Measurements from ENCODE around the gene NF1. TPM values are rescaled to one million over a fixed set of nuclear protein-coding genes. Genes with fewer than 3 reads are reported as not detected.
A peak's percentile ranks its signal among the peaks of the same experiment; 100 is the strongest.

NF1 gene
- total and polyA plus RNA-seq, 2 of the 13 experiments (the other 11 are each of a cell fraction or from before 2014, with no cell fraction given): 21.5 to 26.5 TPM

DNA sequence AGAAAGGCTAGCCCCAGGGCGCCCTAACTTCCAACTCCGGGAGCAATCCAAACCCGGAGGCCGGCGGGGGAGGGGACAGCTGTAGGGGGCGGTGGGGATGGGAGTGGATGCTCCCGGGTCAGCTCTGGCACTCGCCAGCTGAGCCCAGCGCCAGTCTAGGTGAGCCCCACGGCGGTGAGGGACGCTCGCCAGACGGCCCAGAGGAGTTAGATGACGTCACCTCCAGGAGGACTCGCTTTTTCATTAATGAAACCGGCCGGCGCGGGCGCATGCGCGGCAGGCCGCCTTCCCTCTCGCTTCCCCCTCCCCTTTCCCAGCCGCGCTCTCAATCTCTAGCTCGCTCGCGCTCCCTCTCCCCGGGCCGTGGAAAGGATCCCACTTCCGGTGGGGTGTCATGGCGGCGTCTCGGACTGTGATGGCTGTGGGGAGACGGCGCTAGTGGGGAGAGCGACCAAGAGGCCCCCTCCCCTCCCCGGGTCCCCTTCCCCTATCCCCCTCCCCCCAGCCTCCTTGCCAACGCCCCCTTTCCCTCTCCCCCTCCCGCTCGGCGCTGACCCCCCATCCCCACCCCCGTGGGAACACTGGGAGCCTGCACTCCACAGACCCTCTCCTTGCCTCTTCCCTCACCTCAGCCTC lies at the start of gene NF1 (continued):
- TF ChIP-seq NFE2 (CRISPR knock-in tag; IDR thresholded peaks at IDR 0.05): no peak
- no peak; the same call in 1 of the 2 replicates for TF ChIP-seq ZNF788 (CRISPR knock-in tag; IDR thresholded peaks at IDR 0.05; ENCODE audit: borderline replicate concordance)
- TF ChIP-seq RBM39 (IDR thresholded peaks at IDR 0.05; ENCODE audit: low read depth, low read length, poor library complexity, severe bottlenecking): peak; percentile 19
- TF ChIP-seq, protein P1, sequence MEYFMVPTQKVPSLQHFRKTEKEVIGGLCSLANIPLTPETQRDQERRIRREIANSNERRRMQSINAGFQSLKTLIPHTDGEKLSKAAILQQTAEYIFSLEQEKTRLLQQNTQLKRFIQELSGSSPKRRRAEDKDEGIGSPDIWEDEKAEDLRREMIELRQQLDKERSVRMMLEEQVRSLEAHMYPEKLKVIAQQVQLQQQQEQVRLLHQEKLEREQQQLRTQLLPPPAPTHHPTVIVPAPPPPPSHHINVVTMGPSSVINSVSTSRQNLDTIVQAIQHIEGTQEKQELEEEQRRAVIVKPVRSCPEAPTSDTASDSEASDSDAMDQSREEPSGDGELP (IDR thresholded peaks at IDR 0.05; ENCODE audit: borderline replicate concordance, low read depth): no peak; the same call in 1 of the 2 replicates
- peak; percentile 19; the same call in 1 of the 2 replicates for TF ChIP-seq SIN3A (IDR thresholded peaks at IDR 0.05; ENCODE audit: borderline replicate concordance, low read depth, low read length)
- TF ChIP-seq SOX5 (CRISPR knock-in tag; IDR thresholded peaks at IDR 0.05; ENCODE audit: borderline replicate concordance): peak; percentile 19; the same call in 1 of the 2 replicates
- no peak for TF ChIP-seq MXD1 (CRISPR knock-in tag; IDR thresholded peaks at IDR 0.05)
- peak; percentile 61 for TF ChIP-seq MAZ (IDR thresholded peaks at IDR 0.05; ENCODE audit: borderline replicate concordance, low read depth, low read length)
- TF ChIP-seq MAZ (CRISPR knock-in tag; IDR thresholded peaks at IDR 0.05; ENCODE audit: low read depth): peak; percentile 22; the same call in 1 of the 2 replicates
- 0 out of 2 replicates have a peak, but pooled peaks have one; percentile 17 for TF ChIP-seq ERF (CRISPR knock-in tag; IDR thresholded peaks at IDR 0.05)
- TF ChIP-seq, protein P2, sequence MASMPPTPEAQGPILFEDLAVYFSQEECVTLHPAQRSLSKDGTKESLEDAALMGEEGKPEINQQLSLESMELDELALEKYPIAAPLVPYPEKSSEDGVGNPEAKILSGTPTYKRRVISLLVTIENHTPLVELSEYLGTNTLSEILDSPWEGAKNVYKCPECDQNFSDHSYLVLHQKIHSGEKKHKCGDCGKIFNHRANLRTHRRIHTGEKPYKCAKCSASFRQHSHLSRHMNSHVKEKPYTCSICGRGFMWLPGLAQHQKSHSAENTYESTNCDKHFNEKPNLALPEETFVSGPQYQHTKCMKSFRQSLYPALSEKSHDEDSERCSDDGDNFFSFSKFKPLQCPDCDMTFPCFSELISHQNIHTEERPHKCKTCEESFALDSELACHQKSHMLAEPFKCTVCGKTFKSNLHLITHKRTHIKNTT (CRISPR knock-in tag; IDR thresholded peaks at IDR 0.05): no peak
- TF ChIP-seq ZNF3 (CRISPR knock-in tag; IDR thresholded peaks at IDR 0.05): no peak
- TF ChIP-seq, protein P3, sequence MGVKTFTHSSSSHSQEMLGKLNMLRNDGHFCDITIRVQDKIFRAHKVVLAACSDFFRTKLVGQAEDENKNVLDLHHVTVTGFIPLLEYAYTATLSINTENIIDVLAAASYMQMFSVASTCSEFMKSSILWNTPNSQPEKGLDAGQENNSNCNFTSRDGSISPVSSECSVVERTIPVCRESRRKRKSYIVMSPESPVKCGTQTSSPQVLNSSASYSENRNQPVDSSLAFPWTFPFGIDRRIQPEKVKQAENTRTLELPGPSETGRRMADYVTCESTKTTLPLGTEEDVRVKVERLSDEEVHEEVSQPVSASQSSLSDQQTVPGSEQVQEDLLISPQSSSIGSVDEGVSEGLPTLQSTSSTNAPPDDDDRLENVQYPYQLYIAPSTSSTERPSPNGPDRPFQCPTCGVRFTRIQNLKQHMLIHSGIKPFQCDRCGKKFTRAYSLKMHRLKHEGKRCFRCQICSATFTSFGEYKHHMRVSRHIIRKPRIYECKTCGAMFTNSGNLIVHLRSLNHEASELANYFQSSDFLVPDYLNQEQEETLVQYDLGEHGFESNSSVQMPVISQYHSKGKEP (CRISPR knock-in tag; IDR thresholded peaks at IDR 0.05): no peak
- no peak for TF ChIP-seq ZNF335 (CRISPR knock-in tag; IDR thresholded peaks at IDR 0.05)
- 0 out of 2 replicates have a peak, but pooled peaks have one; percentile 27 for TF ChIP-seq KDM5B (CRISPR knock-in tag; IDR thresholded peaks at IDR 0.05; ENCODE audit: borderline replicate concordance)
- TF ChIP-seq, protein P4, sequence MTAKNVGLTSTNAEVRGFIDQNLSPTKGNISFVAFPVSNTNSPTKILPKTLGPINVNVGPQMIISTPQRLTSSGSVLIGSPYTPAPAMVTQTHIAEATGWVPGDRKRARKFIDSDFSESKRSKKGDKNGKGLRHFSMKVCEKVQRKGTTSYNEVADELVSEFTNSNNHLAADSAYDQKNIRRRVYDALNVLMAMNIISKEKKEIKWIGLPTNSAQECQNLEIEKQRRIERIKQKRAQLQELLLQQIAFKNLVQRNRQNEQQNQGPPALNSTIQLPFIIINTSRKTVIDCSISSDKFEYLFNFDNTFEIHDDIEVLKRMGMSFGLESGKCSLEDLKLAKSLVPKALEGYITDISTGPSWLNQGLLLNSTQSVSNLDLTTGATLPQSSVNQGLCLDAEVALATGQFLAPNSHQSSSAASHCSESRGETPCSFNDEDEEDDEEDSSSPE (CRISPR knock-in tag; IDR thresholded peaks at IDR 0.05): 0 out of 2 replicates have a peak, but pooled peaks have one; percentile 31
- TF ChIP-seq ATF2 (CRISPR knock-in tag; IDR thresholded peaks at IDR 0.05): peak; percentile 99
- TF ChIP-seq, protein P5, sequence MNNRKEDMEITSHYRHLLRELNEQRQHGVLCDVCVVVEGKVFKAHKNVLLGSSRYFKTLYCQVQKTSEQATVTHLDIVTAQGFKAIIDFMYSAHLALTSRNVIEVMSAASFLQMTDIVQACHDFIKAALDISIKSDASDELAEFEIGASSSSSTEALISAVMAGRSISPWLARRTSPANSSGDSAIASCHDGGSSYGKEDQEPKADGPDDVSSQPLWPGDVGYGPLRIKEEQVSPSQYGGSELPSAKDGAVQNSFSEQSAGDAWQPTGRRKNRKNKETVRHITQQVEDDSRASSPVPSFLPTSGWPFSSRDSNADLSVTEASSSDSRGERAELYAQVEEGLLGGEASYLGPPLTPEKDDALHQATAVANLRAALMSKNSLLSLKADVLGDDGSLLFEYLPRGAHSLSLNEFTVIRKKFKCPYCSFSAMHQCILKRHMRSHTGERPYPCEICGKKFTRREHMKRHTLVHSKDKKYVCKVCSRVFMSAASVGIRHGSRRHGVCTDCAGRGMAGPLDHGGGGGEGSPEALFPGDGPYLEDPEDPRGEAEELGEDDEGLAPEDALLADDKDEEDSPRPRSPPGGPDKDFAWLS (CRISPR knock-in tag; IDR thresholded peaks at IDR 0.05; ENCODE audit: borderline replicate concordance): no peak
- TF ChIP-seq, protein P6, sequence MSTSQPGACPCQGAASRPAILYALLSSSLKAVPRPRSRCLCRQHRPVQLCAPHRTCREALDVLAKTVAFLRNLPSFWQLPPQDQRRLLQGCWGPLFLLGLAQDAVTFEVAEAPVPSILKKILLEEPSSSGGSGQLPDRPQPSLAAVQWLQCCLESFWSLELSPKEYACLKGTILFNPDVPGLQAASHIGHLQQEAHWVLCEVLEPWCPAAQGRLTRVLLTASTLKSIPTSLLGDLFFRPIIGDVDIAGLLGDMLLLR (CRISPR knock-in tag; IDR thresholded peaks at IDR 0.05): no peak
- no peak for TF ChIP-seq GFI1 (CRISPR knock-in tag; IDR thresholded peaks at IDR 0.05; ENCODE audit: borderline replicate concordance)
